Measurements from ENCODE around the gene THSD7B.

- TF ChIP-seq POLR2A (IDR thresholded peaks at IDR 0.05) (no peak), CTCF (IDR thresholded peaks at IDR 0.05) (no peak), POLR2AphosphoS5 (IDR thresholded peaks at IDR 0.05) (no peak)
These were observed 221.4 kb downstream of the THSD7B start for GRCh38 chr2:136986605-136987221.
